Brain microvascular endothelial cell (primary cell): ENCODE data around the gene ZFYVE28.

Experiments used
- DNase-seq: peaks from one replicate; pipeline ENCODE4 v3.0.0-alpha.2; 2020
- H3K27ac ChIP-seq: fragments of 250-450 bp; sonication (Bioruptor Pico); 2 replicates; pipeline ENCODE4 v1.5.1; 2020; ENCODE audit warnings: mild to moderate bottlenecking, moderate library complexity
- H3K27me3 ChIP-seq: fragments of 250-450 bp; sonication (Bioruptor Pico); replicated peaks from 2 replicates; pipeline ENCODE4 v1.5.1; 2020; ENCODE audit warnings: mild to moderate bottlenecking
- H3K36me3 ChIP-seq: fragments of 250-450 bp; sonication (Bioruptor Pico); replicated peaks from 2 replicates; pipeline ENCODE4 v1.5.1; 2020; ENCODE audit warnings: mild to moderate bottlenecking
- H3K4me3 ChIP-seq: 2 replicates; pipeline ENCODE4 v1.5.1; 2011; ENCODE audit warnings: low read depth, mild to moderate bottlenecking, control low read depth, low read length, moderate library complexity
- CTCF ChIP-seq: IDR thresholded peaks from 2 replicates; pipeline ENCODE4 v1.5.1; 2011; ENCODE audit warnings: low read depth, mild to moderate bottlenecking, moderate library complexity, low read length, control low read depth, inconsistent platforms; ENCODE audit errors: missing control alignments
- in situ Hi-C: cut with HindIII; loops from 2 replicates; pipeline ENCODE4 v1.10.0; 2017; ENCODE audit warnings: low sequenced_read_pairs, low pct_ligation_motif_present

The ZFYVE28 gene

DNA sequence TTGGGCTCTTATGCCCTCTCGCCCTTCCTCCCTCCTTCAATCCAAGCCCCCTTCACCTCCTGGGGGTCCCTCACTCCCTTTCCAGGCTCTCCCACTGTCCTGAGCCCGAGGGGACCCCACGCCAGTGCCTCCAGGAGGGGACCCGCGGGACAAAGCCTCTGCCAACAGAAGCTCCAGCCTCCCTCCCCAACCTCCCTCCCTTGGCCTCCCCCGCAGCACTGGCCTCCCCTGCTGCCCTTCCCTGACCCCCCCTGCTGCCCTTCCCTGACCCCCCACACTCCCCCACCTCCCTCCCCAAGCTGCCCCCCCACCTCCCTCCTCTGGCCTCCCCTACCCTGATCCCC lies 85.5 kb downstream of the ZFYVE28 start:
- no peaks in the 10 kb centered on the region for H3K36me3 ChIP-seq
- no peak overlapping the region for H3K27ac ChIP-seq
- TF ChIP-seq CTCF, result no peak
- H3K27me3 ChIP-seq, result no peaks in the 10 kb centered on the region
- no peak for DNase-seq
- H3K4me3 ChIP-seq, result no peak overlapping the region
- in situ Hi-C loops, result no loop called here

DNA sequence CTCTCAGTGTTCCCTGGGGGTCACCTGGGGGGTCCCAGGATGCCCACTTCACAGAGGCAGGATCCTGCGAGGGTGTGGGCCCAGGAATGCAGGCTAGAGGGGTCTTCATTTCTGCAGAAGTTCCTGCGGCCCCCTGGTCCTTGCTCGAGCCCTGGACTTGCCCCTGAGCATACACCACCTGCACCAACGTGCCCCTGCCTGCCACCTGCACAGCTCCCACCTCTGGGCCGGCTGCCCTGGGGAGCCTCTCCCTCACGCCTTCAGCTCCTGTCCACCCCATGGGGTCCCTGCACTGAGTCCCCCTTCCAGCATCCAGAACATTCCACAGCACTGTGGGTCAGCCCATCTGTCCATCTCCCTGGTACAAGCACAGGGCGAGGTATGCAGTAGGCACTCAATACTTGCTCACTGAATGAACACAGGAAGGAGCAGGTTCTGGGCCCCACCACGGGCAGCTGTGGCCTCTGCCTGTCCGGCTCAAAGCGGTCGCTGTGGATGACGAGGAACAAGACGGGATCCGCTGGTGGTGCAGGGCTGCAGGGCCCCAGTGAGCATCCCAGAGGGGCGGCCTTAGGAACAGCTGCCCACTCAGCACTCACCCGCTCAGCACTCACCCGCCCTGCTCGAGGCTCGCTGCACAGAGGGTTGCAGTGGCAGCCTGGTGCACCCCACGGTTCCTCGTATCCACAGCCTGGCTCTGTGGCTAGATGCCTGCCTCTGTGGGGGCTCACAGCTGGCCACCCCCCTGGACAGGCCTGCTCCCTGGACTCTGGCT lies 86.1 kb downstream of the ZFYVE28 start:
- Histone ChIP-seq H3K27me3 (no peaks in the 10 kb centered on the region), H3K36me3 (no peaks in the 10 kb centered on the region), H3K4me3 (no peak overlapping the region), H3K27ac (no peak overlapping the region)
- in situ Hi-C loops, result no loop called here
- DNase-seq, result no peak
- no peak for TF ChIP-seq CTCF

GRCh38 chr4:2331519-2332200 lies 86.8 kb downstream of the ZFYVE28 start:
- no peak for DNase-seq
- Histone ChIP-seq H3K27ac (no peak overlapping the region), H3K27me3 (no peaks in the 10 kb centered on the region), H3K4me3 (no peak overlapping the region), H3K36me3 (no peaks in the 10 kb centered on the region)
- no peak for TF ChIP-seq CTCF
- in situ Hi-C loops, result no loop called here

- in situ Hi-C loops, result no loop called here
- Histone ChIP-seq H3K36me3 (no peaks in the 10 kb centered on the region), H3K27ac (no peak overlapping the region), H3K4me3 (no peak overlapping the region), H3K27me3 (no peaks in the 10 kb centered on the region)
- no peak for DNase-seq
- TF ChIP-seq CTCF, result no peak
Observed at GRCh38 chr4:2331043-2331420, 87.4 kb downstream of the ZFYVE28 start.

DNA sequence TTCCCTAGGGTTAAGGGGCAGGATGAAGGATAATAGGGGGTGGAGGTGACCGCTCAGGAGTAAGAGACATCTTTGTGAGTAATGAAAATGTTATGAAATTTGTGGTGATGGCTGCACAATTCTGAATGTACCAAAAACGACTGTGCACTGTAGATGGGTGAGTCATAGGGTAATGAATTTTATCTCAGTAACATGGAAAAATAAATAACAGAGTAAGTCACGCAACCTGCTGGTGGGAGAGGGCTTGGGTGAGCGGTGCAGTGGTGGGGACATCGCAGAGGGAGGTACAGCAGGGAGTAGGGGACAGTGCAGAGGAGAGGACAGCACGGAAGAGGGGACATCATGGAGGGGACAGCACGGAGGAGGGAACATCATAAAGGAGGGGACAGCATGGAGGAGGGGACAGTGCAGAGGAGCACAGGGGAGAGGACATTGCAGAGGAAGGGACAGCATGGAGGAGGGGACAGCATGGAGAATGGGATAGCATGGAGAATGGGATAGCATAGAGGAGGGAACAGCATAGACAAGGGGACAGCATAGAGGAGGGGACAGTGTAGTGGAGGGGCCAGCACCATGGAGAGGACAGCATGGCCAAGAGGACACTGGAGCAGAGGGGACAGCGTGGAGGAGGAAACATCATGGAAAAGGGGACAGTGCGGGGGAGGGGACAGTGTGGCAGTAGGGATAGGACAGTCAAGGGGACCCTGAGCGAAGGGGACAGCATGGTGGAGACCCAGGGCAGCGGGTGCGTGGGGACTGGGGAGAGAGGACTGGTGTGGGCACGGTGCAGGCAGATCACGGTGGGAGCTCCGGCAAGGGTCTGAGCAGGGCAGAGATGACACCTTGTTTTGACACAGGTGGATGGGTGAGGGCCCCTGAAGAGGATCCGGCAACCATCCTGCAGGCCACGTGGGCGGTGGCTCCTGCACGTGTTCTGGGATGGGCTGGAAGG lies 88.1 kb downstream of the ZFYVE28 start:
- in situ Hi-C loops, result no loop called here
- DNase-seq, result peak; percentile 93

More for the DNA sequence above, 88.1 kb downstream of the ZFYVE28 start:
- TF ChIP-seq CTCF, result peak; percentile 41
- H3K4me3 ChIP-seq, result no peak overlapping the region
- H3K27ac ChIP-seq, result peak overlapping the region; percentile 54
- H3K36me3 ChIP-seq, result no peaks in the 10 kb centered on the region
- H3K27me3 ChIP-seq, result no peaks in the 10 kb centered on the region
